HG03439 (cell line): ENCODE measurements around the gene EVC2.
"Not testable (repeated sequence)": the region's sequence is repeated elsewhere in the genome, so short reads cannot be mapped to it uniquely, and the experiment has no call there.

ENCODE experiments used
- ATAC-seq: cut with Tn5 transposase; IDR thresholded peaks from one replicate; pipeline ENCODE4 v1.9.1; 2021; ENCODE audit warnings: mild to moderate bottlenecking, moderate library complexity; ENCODE audit not compliant: unreplicated experiment

Gene EVC2

DNA sequence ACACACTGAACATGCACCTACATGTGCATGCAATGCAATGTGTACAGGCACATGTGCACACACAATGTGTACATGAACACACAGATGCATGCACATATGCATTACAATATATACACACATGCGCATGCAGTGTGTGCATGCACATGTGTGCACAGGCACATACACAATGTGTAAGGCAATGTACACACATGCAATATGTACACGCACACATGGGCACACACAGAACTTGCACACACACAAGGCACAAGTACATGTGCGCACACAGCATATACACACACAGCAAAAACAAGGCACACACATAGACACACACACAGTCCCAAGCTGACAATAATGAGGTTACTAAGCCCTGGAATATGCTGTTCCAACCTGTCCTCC is 76.3 kb downstream of the EVC2 start:
- ATAC-seq: no peak

DNA sequence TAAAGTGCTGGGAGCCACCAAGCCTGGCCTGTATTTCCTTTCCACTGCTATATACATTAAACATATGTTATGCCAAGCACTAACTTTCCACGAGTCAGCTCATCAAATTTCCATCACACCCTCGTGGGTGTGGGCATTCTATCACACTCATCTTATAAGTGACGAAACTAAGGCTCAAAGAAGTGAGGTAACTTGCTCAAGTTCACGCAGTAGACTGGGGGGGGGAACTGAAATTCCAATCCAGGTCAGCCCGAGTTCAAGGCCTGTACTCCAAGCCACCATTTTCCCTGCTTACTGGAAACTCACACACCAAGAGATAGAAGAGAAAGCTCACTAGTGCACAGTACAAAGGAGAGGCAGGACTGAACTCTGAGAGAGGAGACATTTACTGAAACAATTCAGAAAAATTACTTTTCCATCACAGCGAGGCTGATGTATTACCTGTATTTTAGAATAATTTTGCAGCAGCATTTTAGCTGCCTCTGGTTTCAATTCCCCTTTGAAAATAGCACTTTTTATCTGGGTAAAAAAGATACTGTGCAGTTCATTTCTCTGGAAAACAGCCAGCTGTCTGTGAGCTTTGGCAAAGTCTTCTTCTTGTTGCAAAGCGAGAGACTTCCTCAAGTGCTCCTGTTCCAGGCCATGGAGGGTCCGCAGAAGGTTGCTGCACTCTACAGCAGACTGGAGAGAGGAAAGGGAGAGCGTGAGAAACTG is 76.8 kb downstream of the EVC2 start:
- no peak for ATAC-seq

DNA sequence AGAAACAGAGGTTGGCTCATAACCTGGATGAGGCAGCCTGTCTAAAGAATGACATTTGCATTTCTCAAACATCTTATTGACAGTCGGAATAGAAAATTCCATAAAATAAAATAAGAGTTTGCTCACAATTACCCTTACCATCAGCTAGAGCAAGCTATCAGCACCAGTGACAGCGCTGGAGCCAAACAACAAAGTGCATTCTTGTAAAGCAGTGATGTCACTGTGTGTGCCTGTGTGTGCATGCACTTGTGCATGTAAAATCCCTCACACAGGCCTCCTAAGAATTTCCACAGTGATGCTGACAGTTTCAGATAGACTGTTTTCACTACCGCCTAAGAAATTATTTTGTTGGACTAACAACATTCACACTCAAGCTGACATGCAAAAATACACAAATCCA is 77.6 kb downstream of the EVC2 start:
- ATAC-seq: no peak

DNA sequence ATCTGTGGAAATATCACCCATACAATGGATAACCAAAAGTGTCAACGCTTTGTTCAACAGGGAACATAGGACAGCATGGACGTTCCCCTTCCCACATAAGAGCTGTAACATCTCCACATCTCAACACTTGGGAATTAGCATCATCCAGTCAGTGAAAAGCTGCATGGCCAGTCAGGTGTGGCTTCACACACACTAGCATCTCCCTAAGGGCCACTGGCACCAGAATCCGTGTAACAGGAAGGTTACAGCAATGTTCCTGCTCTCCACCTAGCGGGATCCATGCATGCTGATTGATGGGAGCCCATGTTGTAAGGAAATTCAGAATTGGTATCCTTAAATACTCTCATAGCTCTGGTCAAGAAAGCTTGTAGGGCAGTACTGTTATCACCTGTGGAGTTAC is 78.8 kb downstream of the EVC2 start:
- no peak for ATAC-seq

DNA sequence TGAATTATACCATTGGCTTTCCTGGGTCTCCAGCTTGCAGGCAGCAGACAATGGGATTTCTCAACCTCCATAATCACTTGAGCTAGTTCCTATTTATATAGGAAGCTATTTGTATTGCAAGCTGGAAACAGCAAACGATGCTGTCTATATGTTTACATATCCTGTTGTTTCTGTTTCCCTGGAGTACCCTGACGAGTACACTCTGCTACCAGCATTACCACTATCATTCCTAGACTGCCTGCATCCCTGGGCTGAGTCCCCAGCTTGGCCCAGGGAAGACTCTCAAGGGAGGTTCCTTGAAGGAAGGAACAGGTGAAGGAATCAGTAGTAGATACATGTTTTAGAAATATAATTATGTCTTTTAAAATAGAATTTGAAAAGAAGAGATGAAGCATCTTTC is 81.4 kb downstream of the EVC2 start:
- no peak for ATAC-seq

DNA sequence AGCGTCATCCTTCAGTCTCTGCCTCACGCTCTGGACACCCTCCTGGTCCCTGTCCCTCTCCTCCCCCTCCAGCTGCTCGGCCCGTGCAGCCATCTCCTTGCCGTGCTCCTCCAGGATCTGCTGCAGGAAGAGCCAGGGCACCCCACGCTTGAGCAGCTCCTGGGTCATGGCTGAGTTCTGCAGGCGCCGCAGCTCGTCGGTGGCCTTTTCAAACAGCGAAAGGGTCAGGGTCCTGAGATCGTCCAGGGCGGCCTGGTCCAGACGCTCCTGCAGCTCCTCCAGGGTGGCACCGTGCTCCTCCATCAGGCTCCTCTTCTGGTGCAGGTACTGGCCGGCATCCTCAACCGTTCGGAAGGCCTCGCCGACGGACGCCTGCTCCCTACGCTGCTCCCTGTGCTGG is 85.8 kb downstream of the EVC2 start:
- no peak for ATAC-seq

DNA sequence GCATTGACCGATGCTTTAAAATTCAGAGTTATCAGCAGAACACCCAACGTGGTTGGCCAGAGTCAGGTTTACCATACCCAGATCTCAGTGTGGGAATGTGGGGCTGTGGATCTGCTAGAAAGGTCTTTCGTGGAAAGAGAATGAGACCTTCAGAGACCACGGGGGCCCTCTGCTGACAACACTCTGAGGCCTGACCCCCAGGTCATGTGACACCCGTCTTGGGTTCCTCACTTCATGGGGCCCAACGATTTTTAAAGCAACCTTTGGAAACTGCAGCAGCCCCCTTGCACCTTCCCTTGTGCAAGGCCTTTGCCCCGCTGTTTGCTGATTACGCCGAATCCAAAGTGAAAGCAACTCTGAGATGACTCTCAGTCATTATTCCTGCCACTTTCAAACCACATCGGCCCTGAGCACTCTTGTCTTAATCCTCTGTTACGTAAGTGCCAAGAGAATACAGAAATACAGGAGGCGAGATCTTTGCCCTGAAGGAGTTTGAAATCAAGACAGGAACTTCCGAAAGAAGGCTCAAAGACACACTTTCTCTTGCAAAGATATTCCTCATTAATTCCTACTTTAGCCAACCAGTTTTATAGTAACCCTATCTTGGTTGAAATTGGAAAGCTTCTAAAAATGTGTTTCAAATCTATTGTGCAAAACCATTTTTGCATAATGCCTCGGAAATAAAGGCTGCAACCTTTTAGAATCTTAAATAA is 88.3 kb downstream of the EVC2 start:
- ATAC-seq: no peak

DNA sequence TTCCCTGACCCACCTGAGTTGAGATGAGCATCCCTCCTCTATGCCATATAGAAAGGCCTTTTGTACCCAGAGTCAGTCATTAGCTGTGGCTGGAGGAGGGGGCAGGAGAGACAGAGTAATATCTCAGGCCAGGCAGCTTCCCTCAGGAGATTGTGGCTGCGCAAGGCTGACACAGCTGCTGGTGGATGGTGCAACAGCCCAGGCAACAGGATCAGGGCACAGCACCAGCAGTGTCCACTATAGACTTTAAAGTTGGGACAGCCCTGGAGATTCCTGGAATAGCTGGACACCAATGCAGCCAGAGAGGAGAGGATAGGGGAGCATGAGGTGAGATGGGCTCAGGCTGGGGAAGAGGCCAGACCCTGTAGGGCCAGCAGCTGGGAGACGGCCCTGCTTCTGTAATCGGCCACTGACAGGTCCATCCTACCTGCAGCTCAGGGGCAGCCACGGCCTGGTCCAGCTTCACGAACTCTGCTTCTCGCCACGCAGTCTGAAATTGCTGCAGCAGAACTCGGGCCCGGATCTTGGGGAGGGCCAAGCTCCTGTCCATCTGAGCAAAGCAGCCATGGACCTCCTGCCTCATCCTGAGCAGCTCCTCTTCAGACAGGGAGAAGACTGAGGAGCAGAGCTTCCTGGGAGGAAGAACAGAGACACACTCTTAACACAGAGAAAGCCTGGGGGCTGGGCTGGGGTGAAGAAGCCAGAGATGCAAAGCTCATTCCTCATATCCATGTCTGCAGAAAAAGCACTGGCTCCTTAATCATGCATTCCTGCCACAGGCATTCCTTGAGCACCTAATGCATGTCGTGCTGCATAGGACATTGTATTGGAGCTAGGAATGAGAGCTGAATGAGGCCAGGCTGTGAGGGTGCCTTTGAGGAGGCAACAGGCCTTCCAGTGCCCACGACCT is 90.1 kb downstream of the EVC2 start:
- ATAC-seq: no peak

DNA sequence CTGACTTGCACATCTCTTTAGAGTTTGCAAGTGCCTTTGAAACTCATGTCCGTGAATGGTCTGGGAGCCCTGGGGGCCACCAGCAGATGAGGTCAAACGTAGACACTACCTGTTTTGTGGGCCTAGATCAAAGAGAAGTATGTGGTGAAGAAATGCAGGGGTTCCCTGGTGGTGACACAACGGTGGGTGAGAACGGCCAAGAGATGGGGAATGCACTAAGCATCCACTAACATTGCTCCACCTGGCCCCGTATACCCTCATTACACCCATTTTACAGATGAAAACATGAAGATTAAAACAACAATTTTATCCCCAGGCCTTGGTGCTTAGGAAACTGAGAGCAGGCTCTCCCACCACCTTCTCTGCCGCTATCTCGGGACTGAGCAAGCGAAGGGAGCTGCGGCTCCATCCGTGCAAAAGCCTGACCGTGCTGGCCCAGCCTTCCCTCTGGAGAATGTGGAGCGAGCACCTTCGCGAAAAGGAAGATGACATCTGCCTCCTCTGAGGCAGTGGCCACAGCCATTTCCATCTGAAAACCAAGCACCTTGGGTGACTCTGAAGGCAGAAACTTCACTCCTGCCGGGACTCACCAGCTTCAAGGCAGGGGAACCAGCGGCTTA is 91.9 kb downstream of the EVC2 start:
- no peak for ATAC-seq

DNA sequence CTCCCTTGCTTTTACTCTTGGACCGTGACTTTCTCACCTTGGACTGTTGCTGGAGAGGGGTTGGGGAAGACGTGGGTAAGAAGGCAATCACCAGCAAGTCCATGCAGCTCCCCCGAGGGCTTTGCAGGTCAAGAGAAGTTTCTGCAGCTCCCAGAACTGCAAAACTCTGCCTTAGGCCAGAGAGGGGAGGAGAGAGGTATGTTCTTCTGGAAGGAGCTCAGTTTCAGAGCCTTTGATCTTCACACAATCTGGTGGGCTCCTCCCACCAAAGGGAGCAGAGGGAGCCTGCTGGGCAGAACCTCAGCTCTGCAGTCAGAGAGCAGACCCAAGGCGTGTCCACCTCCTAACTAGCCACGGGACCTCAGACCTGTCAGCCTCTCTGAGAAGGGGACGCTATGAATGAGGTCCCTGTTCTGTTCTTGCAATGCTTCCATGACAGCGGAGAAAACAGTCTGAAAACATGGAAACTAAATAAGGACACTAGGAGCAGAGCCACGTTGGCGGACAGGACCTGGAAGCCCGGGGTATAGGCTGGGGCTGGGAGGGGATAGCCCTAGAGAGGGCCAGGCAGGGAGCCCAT is 92.8 kb downstream of the EVC2 start:
- no peak for ATAC-seq

DNA sequence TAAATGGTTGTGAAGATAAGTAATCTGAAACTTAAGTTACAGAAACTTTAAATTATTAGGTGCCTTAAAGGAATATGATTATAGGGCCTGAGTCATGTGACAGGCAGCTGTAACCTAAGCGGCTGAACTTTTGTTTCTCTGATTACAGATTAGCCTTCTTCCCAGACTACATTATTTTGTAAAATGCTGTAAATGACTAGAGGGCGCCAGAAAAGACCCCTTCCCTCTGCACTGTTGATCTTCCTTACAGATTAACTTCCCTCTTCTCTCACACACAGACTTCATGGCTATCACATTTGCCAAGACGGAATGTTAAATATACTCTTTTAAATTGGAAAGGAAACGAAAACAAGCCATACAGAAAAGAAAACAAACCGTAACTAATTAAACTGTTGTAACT is 96.6 kb downstream of the EVC2 start:
- ATAC-seq: no peak

DNA sequence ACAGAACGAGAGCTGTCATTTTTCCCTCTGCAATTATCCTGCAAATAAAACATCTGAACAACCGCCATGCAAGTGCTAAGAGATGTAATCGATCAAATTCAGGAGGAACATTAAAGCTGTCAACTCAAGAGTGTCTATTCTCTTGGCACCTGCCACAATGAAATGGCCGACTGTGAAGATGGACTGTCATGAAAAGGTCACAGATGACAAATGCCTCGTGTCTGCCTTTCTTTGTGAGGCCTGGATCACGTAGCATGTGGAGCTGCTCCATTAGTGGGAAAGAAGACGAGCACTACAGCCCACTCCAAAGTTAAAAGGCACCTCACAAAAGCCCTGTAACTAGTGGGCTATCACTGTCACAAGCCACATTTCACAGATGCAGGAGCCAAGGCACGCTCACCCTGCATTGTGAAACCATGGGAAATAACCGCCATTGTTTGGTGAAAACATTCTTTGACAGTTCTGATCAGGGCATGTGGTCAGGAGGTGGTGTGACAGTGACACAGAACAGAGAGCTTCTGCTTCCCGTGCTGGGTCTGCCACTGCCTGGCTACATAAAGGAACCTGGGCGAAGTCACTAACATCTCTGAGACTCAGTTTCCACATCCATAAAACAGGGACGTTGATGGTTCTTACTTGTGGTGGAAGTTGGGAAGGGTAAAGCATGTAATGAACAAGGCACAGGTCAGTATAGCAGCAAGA is 98.9 kb downstream of the EVC2 start:
- no peak for ATAC-seq

DNA sequence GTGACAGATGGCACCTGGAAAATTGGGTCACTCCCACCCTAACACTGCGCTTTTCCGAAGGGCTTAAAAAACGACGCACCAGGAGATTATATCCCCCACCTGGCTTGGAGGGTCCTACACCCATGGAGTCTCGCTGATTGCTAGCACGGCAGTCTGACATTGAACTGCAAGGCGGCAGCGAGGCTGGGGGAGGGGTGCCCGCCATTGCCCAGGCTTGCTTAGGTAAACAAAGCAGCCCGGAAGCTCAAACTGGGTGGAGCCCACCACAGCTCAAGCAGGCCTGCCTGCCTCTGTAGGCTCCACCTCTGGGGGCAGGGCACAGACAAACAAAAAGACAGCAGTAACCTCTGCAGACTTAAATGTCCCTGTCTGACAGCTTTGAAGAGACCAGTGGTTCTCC is 114.5 kb downstream of the EVC2 start:
- not testable (repeated sequence) for ATAC-seq

DNA sequence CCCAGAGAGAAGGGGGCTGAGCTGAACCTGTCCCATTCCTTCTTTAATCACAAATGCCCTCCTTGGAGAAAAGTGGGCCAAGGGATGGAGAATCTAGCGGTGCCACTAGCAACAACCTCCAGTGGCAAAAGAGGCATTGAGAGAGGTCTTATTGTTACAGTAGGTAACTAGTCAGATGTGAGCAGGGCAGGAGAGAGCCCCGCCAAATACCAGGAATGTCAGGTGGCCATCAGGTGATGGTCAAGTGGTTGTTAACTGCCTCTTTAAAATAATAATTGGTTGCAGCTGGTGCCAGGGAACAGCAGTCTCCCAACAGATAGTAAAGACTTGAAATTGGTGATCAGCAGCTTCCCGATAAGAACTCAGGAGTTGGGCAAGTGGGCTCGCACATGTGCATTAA is 116.1 kb downstream of the EVC2 start:
- ATAC-seq: no peak

DNA sequence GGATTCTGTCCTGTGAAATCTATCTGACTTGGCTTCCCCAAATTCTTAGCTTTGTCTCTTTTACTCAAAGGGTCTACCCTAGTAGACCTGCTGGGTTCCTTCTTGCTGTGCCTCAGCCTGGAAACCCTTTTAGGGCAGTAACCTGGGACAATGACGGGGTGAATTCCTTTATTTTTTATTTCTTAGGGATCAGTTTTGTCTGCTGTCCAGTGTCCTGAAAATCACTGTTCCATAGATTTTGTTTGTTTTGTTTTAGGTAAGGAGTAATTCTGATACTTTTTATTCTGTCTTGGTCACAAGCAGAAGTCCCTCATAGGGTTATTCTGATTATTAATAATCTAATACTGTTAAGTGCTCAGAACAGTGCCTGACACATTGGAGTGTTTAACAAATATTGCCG is 118.9 kb downstream of the EVC2 start:
- ATAC-seq: no peak

DNA sequence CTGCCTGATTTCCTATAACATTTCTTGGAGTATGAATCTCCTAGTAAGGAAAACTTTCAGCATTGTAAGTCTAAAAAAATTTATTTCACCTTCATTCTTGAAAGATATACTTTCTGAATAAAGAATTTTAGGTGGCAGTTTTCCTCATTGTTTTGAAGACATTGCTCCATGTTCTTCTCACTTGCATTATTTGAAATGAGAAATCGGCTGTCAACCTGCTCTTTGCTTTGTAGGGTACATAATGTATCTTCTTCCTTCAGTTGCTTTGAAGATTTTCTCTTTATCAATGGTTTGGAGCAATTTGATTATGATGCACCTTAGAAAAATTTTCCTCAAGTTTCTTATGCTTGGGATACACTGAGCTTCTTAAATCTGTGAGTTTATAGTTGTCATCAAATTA is 120.3 kb downstream of the EVC2 start:
- ATAC-seq: no peak

DNA sequence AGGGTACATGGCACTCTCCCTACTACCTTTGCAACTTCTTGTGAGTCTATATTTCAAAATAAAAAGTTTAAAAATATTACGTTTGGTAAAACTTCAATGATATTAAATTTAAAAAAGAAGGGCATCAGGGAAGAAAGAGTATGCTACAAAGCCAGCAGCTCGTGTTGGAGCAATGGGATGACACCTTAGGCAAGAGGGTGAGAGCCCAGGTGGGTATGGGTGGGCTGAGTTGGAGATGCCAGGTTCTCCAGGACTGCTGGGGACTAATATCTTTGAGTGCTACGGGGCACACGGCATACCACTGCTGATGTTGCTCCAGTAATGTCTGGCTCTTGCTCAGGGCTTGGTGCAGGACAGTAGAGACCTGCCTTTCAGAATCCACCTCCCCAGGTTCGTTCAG is 132.4 kb downstream of the EVC2 start:
- no peak for ATAC-seq

DNA sequence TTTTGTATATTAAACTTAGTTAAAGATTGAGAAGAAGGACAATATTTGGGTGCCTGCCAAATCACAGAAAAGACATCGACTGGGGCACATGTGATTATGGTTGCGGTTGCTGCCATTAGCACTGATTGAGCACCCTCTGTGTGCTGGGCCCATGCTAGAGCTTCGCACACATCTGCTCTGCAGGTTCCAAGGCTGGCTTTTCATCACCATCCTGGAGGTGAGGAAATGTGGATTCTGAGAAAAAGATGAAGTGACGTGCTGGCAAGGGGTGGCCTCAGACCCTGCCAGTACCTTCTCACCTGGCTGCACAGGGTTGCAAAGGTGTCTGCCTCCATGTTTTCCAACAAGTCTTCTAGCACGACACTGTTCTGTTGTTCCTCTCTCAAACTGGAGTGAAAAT is 134.0 kb downstream of the EVC2 start:
- ATAC-seq: no peak

DNA sequence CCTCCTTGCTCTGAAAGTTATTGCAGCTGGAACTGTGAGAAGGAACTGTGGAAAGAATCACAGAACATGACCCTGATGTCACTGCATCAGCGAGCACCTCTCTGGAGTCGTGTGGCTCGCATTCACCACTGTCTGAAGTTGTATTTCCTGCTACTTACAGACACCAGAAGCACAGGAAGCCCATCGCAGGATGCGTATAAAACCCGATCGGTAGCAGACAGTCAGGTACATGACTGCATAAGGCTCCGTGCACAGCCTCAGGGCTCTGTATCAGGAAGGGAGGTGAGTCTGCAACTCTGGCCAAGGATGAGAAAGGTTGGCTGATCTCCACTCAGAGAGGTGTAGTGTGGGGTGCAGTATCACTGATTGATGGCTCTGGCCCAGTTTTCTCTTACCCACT is 134.4 kb downstream of the EVC2 start:
- no peak for ATAC-seq

DNA sequence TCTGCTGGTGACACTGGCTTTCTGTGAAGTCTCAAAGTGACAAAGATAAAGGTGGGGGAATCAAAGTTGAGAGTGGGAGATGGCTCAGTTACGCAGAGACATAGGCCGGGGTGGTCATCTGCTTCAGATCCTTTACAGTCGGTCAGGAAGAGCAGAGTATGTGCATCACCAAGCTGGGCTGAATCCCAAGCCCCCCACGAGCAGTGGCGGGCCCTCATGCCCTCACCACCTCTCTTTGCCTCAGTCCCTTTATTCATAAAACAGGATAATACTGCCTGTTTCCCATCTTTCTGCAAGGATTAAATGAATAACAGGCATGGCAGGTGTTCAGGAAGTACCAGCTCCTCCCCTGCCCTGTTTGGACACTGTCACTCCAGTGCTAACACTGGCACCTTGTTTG is 135.6 kb downstream of the EVC2 start:
- no peak for ATAC-seq
